Stimulated activated CD8-positive, alpha-beta memory T cell treated with anti-CD3 and anti-CD28 coated beads, Interleukin-4, amount 100 ng/mL, for 24 hours (primary cell): Measurements from ENCODE around the gene PLCD3.

Source experiments
- DNase-seq: peaks from one replicate; pipeline ENCODE4 v3.0.0-alpha.2; 2020; ENCODE audit warnings: low read depth

The PLCD3 gene, protein sequence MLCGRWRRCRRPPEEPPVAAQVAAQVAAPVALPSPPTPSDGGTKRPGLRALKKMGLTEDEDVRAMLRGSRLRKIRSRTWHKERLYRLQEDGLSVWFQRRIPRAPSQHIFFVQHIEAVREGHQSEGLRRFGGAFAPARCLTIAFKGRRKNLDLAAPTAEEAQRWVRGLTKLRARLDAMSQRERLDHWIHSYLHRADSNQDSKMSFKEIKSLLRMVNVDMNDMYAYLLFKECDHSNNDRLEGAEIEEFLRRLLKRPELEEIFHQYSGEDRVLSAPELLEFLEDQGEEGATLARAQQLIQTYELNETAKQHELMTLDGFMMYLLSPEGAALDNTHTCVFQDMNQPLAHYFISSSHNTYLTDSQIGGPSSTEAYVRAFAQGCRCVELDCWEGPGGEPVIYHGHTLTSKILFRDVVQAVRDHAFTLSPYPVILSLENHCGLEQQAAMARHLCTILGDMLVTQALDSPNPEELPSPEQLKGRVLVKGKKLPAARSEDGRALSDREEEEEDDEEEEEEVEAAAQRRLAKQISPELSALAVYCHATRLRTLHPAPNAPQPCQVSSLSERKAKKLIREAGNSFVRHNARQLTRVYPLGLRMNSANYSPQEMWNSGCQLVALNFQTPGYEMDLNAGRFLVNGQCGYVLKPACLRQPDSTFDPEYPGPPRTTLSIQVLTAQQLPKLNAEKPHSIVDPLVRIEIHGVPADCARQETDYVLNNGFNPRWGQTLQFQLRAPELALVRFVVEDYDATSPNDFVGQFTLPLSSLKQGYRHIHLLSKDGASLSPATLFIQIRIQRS

DNA sequence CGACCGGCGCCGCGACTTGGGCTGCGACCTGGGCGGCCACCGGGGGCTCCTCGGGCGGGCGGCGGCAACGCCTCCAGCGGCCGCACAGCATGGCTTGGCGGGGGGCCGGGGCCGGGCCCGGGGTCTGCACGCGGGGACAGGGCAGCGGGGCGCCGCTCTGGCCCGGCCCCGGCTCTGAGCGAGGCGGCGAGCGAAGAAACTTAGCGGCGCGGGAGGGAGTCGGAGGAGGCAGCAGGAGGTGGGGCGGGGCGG, at the start of gene PLCD3:
PLCD3 (minus strand) TSS at position 196 of the 252 bp plus-strand sequence; CDS start at position 91, 105 bp downstream.
- no peak for DNase-seq

- no peak for DNase-seq
These were observed 45.2 kb upstream of the PLCD3 start for GRCh38 chr17:45177563-45177962.

- DNase-seq: no peak
These were observed 43.4 kb upstream of the PLCD3 start for GRCh38 chr17:45175759-45176115.

DNA sequence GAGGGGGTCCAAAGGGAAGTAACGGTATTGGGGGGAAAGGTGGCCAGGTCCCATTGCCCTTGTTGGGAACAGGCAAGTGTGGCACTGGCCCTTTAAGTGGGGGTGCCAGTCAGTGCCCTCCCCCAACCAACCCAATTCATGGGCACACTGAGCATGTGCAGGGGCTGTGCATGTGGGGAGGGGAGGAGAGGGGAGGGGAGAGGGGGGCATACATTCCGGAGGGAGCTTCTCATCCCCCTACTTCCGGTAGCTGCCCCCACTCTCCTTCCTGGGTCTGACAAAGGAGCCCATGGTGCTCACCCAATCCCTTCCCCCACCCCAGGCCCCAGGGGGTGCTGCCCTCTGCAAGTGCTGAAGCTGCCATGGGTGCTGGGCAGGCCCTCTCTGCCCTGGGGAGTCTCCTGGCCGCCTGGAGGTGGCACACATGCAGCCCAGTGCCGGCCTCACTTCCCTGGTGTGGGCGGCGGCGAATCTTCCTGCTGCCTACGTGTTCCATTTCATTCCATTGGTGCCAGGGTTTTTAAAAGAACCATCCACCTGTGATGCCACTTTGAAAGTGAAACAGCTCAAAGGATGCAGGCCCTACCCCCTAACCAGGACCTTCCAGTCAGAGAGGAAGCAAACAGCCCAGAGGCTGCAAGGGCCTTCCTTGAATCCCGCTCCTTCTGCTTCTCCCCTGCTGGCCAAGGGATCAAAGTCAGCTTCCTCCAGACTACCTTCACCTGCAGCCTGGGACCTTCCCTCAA, 40.4 kb upstream of the PLCD3 start:
- DNase-seq: peak; percentile 52

- DNase-seq: no peak
These were observed 39.9 kb upstream of the PLCD3 start for GRCh38 chr17:45172232-45172540.

- DNase-seq: no peak
These were observed 39.3 kb upstream of the PLCD3 start for GRCh38 chr17:45171338-45172231.

DNA sequence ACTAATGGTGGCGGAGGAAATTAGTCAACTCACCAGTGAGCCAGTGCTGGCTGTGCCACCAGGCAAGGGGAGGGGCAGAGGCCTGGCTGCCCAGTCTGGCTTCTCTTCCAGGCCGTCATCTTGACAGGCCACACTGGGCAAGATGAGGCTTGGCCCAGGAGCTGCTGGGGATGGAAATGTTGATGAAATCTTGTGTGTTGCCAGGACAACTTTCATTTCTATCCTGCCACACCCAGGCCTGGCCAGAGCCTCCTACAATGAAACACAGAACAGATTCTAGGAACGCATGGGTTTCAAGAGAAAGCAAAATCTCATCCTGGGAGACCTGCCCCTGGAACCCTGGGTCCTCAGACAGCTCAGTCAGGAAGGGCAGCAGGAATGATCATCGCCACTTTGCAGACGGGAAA, 38.6 kb upstream of the PLCD3 start:
- DNase-seq: no peak

DNA sequence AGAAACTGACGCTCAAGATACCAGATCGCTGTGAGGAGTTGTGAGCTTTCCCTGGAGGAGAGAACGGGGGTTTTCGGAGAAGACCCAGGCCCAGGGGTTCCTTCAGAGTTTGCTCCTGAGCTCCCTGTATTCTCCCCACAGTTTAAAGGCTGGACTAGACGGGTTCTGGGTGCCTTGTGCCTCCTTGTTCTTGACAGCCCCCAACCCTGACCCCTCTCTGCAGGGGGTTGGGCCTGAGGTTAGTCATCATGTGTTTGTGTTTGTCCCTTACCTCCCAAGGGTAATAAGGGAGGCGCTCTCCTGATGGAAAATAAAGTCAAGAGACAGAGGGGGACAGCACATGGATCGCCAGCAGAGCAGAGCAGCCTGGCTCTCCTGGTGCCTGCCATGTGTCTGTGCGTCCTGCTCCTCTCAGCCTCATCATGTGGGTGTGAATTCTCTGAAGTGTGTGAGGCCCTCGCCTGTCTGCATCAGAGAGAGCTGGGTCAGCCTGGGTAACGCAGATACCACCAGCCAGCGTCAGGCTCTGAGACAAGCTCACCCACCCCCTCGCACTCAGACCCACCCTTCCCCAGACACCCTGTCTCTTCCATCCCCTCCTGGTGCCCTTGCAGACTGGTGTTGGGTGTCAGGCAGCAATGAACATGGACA, 38.1 kb upstream of the PLCD3 start:
- no peak for DNase-seq

DNA sequence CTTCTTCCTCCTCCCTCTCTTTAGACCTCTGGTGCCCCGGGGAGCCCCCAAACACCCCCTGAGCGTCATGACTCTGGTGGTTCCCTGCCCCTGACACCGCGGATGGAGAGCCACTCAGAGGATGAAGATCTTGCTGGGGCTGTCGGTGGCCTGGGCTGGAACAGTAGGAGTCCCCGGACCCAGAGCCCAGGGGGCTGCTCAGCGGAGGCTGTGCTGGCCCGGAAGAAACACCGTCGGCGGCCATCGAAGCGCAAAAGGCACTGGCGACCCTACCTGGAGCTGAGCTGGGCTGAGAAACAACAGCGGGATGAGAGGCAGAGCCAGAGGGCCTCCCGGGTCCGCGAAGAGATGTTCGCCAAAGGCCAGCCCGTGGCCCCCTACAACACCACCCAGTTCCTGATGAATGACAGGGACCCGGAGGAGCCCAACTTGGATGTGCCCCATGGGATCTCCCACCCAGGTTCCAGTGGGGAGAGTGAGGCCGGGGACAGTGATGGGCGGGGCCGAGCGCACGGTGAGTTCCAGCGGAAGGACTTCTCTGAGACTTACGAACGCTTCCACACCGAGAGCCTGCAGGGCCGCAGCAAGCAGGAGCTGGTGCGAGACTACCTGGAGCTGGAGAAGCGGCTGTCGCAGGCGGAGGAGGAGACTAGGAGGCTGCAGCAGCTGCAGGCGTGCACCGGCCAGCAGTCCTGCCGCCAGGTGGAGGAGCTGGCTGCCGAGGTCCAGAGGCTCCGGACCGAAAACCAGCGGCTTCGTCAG, 36.9 kb upstream of the PLCD3 start:
- no peak for DNase-seq

DNA sequence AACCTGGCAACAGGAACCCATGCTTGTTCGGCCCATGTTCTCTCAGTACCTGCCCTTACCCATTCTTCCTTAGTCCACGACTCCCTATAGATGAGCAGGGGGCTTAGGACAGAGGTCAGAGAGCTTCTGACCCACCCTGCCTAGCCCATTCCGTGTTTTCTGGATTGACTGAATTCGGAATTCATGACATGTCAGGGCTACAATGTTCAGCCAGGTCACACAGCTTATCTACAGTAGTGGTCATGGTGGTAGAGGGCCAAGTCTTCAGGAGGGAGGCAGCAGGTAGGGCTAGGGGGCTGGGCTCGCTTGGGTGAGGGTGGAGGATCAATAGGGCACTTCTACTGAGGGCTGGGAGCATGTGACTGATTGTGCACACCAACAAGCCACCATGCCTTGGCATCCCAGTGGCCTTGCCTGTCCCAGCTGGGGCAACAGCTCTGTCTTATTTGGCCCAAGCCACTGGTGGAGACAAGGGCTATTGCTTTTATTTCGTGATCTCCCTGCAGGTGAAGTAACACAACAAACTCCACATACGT, 32.5 kb upstream of the PLCD3 start:
- DNase-seq: no peak

- no peak for DNase-seq
These were observed 29.8 kb upstream of the PLCD3 start for GRCh38 chr17:45162025-45162687.

DNA sequence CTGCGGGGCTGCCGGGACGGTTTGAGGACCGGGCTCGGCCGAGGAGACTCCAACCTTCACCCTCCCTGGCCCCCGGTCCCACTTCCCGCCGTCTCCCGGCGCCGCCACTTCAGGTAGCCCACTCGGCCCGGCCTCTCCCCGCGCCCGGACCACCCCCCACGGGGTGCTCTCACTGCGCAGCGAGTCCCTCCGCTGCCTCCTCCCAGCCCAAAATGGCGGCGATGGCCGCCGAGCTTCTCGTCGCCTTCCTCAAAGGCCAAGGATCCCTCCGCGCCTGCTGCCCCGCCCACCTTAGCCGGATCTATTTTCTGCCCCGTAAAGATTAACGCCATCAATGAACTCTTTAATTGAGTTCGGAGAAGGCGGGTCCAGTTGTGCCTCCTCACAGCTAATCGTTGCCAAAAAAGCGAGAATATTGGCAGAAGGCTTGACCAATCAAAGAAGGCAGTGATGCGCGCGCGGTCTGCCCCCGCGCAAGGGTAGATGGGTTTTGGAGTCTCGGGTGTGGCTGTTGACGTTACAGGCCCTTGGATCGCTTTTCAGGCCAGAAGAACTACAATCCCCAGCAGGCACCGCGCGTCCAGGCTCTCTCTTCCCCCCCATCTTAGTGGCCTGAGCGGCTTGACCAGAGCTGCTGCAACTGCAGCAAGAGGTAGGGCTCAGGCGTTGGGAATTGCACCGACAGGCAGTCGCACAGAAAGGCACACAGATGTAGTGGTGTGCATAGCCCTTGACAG, 29.1 kb upstream of the PLCD3 start, which contains the start of gene HEXIM2:
HEXIM2 (plus strand) TSS at position 588 of the 737 bp plus-strand sequence. CDS start 919 bp downstream, outside the sequence.
- peak; percentile 96 for DNase-seq

GRCh38 chr17:45160447-45161287, 28.4 kb upstream of the PLCD3 start:
- peak; percentile 40 for DNase-seq

DNA sequence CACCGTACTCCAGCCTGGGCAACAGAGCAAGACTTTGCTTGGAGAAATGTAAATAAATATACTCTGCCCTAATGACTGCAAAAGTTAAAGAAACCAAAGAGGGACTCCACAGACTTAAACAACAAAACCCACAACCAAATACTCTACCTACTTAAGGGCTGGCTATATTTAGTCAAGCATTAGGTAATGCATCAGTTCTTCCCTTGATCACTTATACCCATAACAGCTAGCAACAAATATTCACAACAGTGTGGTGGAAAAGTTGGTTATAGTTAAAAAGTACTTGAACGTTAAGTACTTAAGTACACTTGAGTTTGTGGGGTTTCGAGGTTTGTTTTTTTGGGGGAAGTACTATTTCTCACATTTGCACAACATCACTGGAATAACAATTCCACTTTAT, 23.9 kb upstream of the PLCD3 start:
- DNase-seq: no peak

GRCh38 chr17:45155483-45155882, 23.2 kb upstream of the PLCD3 start:
- no peak for DNase-seq

GRCh38 chr17:45155029-45155428, 22.7 kb upstream of the PLCD3 start:
- DNase-seq: no peak

- DNase-seq: no peak
These were observed 18.8 kb upstream of the PLCD3 start for GRCh38 chr17:45150911-45151809.
